Activated CD4-positive, alpha-beta T cell treated with anti-CD3 and anti-CD28 coated beads, Interleukin-2, amount 50 U/mL, for 4 hours (primary cell): ENCODE measurements around the gene CAND1.
"Not testable (repeated sequence)": the region's sequence is repeated elsewhere in the genome, so short reads cannot be mapped to it uniquely, and the experiment has no call there.

Experiments used
- DNase-seq, 2 experiments: peaks; one replicate each; pipeline ENCODE4 v3.0.0-alpha.2; 2020

Gene CAND1

GRCh38 chr12:67284561-67284960, 15.4 kb downstream of the CAND1 start:
- no peak for DNase-seq

- no peak for DNase-seq
These were observed 17.1 kb downstream of the CAND1 start for GRCh38 chr12:67286257-67286656.

DNA sequence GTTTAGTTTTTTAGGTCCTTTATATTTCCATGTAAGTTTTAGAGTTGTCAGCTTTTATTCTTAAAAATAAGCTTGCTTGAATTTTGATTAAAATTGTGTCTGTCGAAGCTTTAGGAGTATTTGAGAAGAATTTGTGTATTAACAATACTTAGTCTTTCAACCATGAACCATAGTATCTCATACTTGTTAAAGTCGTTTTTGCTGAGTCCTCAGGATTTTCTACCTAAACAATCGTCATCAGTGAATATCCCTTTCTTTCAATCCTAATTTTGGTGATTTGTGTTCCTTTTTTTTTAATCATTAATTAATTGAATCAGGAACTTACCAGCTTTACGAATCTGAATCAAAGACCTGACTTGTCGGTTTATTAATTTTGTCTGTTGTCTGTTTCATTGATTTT, 18.2 kb downstream of the CAND1 start:
- no peak for DNase-seq

- no peak for DNase-seq
These were observed 19.4 kb downstream of the CAND1 start for GRCh38 chr12:67288561-67288960.

GRCh38 chr12:67290378-67290777, 21.2 kb downstream of the CAND1 start:
- no peak for DNase-seq

- no peak for DNase-seq
These were observed 30.4 kb downstream of the CAND1 start for GRCh38 chr12:67299526-67299925.

GRCh38 chr12:67299926-67300325, 30.8 kb downstream of the CAND1 start:
- no peak for DNase-seq

GRCh38 chr12:67302162-67302561, 33.0 kb downstream of the CAND1 start:
- no peak for DNase-seq

DNA sequence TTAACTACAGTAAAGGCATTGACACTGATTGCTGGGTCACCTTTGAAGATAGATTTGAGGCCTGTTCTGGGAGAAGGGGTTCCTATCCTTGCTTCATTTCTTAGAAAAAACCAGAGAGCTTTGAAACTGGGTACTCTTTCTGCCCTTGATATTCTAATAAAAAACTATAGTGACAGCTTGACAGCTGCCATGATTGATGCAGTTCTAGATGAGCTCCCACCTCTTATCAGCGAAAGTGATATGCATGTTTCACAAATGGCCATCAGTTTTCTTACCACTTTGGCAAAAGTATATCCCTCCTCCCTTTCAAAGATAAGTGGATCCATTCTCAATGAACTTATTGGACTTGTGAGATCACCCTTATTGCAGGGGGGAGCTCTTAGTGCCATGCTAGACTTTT, 36.4 kb downstream of the CAND1 start:
- no peak for DNase-seq

DNA sequence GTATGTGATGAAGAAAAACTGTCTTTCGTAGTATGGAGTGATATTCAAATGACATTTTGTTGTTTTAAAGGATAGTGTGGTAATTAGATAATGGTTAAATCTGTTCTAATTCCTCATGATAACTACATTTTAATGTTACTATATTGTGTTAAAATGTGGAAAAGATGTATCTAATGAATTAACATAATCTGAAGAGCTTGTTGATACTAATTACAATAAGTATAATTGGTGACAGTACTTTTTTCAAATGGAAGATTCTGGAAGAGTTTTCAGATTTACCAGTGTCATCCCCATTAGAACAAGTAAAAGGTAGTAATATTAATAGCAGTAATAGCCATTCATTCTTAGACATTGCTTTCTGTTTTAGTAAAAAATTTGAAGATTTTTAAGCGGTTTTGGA, 37.6 kb downstream of the CAND1 start:
- no peak for DNase-seq

GRCh38 chr12:67315661-67316060, 46.5 kb downstream of the CAND1 start:
- no peak for DNase-seq

DNA sequence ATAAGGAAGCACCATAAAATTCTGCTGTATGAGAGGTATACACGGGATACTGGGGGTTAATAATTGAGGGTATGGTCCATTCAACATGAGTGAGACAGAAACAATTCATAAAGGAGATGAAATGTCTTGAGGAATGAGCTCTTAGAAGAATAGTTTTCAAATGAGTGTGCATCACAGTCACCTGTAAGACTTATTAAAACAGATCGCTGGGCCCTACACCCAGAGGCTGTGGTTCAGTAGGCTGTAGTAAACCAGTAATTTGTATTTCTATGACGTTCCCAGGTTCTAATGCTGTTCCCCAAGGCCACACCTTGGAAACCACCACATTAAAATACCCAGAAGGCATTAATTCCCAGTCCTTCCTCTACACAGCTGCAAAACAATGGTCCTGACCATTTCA, 49.6 kb downstream of the CAND1 start:
- DNase-seq, result no peak

DNA sequence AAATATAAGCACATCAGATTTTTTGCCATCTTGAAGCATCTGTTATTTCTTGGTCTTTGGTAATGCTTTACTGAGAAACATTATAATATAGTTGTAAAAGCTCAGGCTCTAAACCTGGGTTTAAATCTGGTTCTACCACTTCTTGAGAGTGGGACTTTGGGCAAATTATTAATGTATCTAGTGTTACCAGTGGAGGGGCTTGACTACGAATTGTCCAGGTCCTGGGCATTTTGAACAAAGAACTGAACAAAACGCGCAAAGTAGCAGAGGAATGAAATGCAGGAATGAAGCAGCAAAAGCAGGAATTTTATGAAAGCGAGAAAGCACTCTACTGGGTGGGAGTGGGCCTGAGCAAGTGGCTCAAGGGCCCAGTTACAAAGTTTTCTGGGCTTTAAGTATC, 50.8 kb downstream of the CAND1 start:
- DNase-seq, result no peak

DNA sequence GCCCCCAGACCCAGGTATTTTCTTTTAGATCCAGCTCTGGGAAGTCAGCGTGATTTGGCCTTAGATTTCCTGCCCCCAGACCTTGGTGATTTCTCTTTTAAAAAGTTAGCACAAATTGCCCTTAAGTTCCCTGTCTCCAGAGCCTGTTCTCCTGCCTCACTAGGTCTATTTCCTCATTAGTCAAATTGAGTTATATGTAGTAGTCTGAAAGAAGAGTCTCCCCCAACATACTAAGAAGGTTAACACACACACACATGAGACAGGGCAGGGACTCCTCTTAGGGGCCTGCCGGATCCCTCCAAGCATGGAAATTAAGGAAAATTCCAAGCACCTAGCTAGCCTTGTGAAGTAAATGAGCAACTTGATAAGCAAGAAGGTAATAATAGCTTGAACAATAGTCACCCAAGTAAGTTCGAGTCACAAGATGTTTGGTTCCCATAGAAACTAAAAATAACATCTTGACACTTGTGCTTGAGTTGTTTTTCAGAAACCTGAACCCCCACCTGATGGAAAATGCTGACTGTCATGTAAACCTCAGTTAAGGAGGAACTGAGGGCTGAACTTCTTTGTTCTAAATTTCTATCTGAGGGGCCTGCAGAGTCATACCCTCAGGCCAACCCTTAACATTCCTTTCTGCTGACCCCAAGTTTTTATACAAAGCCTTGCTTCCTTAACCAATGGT, 51.6 kb downstream of the CAND1 start:
- no peak for DNase-seq

DNA sequence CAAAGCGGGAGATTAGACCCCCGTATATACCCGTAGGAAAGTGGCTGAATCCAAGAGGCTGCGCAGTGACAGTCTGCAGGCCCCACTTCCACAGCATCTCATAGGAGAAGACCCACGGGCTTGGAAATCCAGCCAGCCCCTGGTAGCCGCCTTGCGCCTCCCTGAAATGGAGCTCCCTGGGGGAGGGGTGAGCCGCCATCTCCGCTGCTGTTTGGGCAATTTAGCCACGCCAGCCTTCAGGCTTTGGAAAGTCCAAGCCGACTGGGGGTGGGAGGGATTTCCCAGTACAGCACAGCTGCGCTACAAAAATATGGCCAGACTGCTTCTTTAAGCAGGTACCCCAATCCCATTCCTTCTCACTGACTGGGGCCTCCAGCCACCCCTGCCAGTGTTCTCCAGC, 53.4 kb downstream of the CAND1 start:
- DNase-seq, result no peak

DNA sequence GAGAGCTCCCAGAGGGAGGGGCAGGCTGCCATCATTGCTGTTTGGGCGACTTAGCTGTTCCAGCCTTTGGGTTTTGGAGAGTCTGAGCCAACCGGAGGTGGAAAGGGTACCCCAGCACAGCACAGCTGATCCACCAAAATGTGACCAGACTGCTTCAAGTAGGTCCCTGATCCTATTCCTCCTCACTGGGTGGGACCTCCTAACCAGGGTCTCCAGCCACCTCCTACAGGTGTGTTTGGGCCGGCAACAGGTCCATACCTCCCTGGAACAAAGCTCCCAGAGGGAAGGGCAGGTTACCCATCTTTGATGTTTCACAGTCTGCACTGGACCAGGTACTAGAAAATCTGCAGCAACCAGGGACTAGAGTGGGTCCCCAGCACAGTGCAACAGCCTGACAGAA, 53.8 kb downstream of the CAND1 start:
- no peak for DNase-seq

DNA sequence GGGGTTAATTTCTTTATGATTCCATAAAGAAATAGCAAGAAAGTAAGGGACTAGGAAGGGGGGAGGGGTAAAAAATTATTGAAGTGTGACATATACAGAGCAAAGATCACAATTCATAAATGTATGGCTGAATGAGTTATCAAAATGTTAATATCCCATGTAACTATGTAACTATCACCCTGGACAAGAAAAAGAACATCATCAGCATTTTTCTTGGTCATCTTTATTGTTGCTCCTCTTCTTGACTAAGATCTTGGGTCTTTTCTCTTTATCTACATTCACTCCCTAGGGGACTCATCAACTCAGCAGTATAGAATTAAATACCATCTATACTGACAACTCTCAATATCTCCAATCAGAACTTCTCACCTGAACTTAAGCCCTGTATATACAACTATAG, 57.5 kb downstream of the CAND1 start:
- DNase-seq, result no peak

GRCh38 chr12:67327466-67327865, 58.3 kb downstream of the CAND1 start:
- no peak for DNase-seq

DNA sequence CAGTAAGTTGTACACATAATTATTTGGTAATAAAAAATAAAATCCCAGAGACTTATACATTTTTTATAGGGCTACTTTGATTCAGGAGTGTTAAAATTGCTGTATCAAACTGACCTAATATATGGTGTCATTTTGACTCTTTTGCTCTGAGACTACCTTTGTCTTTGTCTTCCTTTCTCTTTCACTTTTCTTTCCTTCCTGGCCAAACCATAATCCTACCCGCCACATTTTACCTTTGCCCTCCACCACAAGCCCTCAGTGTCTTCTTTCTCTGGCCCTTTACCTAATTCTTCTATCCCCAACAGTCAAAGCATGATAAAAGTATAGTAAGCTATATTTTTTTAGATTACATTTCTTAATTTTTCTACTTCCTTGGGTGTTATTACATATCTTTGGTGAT, 62.0 kb downstream of the CAND1 start:
- DNase-seq, result no peak

- DNase-seq, result no peak
These were observed 62.7 kb downstream of the CAND1 start for GRCh38 chr12:67331828-67332227.

GRCh38 chr12:67333649-67334048, 64.5 kb downstream of the CAND1 start:
- no peak for DNase-seq

GRCh38 chr12:67338426-67338825, 69.3 kb downstream of the CAND1 start:
- no peak for DNase-seq

- no peak for DNase-seq
These were observed 70.4 kb downstream of the CAND1 start for GRCh38 chr12:67339530-67339929.

GRCh38 chr12:67341086-67341485, 71.9 kb downstream of the CAND1 start:
- DNase-seq, result not testable (repeated sequence)

GRCh38 chr12:67344979-67345710, 76.0 kb downstream of the CAND1 start:
- DNase-seq, result no peak
